Measurements from ENCODE around the gene NAT8L. TPM values are rescaled to one million over a fixed set of nuclear protein-coding genes. Genes with fewer than 3 reads are reported as not detected.
A peak's percentile ranks its signal among the peaks of the same experiment; 100 is the strongest.

NAT8L gene
- total and polyA plus RNA-seq, 7 donors, result under 0.01 to 2.4 (median 0.28) TPM; not detected in 2

DNA sequence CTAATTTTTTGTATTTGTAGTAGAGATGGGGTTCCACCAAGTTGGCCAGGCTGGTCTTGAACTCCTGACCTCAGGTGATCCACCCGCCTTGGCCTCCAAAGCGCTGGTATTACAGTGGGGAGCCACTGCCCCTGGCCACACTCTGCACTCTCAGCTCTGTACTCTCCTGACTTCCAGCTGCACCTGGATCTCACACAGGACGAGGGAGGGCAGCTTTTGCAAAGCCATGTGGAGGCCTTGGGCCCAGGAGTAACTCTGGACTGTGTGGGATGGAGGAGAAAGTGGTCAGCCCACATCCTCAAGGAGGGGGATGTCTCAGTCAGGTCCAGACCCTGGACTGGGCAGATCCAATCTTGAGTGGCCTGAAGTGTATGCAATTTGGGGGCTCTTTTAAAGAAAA lies 23.0 kb downstream of the NAT8L start:
- Histone ChIP-seq H3K4me3 (no peak overlapping the region), H3K27ac (no peak overlapping the region), H3K9me3 (no peaks in the 10 kb centered on the region), H3K27me3 (no peaks in the 10 kb centered on the region), H3K36me3 (no peaks in the 10 kb centered on the region), H3K4me1 (no peaks in the 10 kb centered on the region)
- 84 to 87% methylated on average over 3 of the region's 3 CpGs for WGBS, 2 donors
- TF ChIP-seq, protein P1, sequence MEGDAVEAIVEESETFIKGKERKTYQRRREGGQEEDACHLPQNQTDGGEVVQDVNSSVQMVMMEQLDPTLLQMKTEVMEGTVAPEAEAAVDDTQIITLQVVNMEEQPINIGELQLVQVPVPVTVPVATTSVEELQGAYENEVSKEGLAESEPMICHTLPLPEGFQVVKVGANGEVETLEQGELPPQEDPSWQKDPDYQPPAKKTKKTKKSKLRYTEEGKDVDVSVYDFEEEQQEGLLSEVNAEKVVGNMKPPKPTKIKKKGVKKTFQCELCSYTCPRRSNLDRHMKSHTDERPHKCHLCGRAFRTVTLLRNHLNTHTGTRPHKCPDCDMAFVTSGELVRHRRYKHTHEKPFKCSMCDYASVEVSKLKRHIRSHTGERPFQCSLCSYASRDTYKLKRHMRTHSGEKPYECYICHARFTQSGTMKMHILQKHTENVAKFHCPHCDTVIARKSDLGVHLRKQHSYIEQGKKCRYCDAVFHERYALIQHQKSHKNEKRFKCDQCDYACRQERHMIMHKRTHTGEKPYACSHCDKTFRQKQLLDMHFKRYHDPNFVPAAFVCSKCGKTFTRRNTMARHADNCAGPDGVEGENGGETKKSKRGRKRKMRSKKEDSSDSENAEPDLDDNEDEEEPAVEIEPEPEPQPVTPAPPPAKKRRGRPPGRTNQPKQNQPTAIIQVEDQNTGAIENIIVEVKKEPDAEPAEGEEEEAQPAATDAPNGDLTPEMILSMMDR (IDR thresholded peaks at IDR 0.05), result no peak
- no peak for TF ChIP-seq EP300 (IDR thresholded peaks at IDR 0.05)
- TF ChIP-seq POLR2A (IDR thresholded peaks at IDR 0.05), result no peak
- no peak for TF ChIP-seq POLR2AphosphoS5 (IDR thresholded peaks at IDR 0.05)
- peak; percentile 13 for DNase-seq
- intact Hi-C loops (cut with DNase I), result no loop called here

DNA sequence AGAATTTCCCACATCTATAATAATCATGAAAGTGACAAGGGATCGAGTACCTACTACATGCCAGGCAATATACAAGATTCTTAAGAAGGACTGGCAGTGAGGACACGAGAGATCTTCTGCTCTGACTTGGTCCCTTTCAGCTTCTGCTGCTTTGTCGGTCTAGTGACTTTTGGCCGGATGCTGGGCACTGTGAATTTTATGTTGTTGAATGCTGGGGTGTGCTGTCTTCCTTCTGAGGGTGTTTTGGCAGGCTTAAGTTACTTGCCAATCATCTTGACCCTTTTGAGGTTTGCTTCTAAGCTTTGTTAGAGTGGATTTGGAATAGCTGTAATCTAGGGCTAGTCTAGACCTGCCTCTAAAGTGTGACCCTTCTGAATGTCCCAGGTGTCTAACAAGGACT lies 23.5 kb downstream of the NAT8L start:
- Histone ChIP-seq H3K27me3 (no peaks in the 10 kb centered on the region), H3K4me1 (no peaks in the 10 kb centered on the region), H3K36me3 (no peaks in the 10 kb centered on the region), H3K4me3 (no peak overlapping the region), H3K9me3 (no peaks in the 10 kb centered on the region), H3K27ac (no peak overlapping the region)
- intact Hi-C loops (cut with DNase I), result no loop called here
- TF ChIP-seq POLR2A (IDR thresholded peaks at IDR 0.05) (no peak), POLR2AphosphoS5 (IDR thresholded peaks at IDR 0.05) (no peak), EP300 (IDR thresholded peaks at IDR 0.05) (no peak)
- TF ChIP-seq, protein P1 (IDR thresholded peaks at IDR 0.05), result no peak
- 85 to 90% methylated on average over 4 of the region's 4 CpGs for WGBS, 2 donors
- DNase-seq, result no peak

DNA sequence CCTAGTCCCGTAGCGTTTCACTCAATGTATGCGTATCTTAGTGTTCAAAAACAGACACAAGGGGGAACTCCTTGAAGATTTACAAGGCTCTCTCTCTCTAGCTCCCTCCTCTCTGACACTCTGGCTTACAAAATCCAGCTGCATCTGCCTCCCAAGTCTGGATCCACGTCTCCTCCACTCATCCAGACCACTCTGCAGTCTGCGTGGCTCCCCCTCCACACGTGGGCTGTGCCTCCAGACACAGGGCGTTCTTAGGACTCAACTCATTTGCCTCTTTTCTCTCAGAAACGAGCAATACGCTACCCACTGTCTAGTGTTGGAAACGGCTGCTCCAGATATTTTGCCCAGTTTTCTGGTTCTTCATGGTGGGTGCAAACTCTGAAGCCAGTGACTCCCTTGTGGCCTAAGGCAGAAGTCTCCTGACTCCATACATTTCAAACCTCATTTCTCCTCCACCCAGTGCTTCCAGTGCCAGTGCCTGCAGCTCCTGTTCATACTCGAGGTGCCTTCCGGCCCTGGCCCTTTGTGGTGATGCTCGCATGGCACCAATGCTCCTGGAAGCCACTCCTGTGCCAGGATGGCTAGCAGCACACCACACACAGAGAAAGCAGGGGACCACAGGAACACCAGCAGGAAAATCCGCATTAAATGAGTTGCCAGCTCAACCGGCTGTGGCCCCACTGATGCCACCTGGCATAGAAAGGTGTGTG lies 24.1 kb downstream of the NAT8L start:
- Histone ChIP-seq H3K27me3 (no peaks in the 10 kb centered on the region), H3K4me3 (no peak overlapping the region), H3K9me3 (no peaks in the 10 kb centered on the region), H3K36me3 (no peaks in the 10 kb centered on the region), H3K4me1 (no peaks in the 10 kb centered on the region), H3K27ac (no peak overlapping the region)
- intact Hi-C loops (cut with DNase I), result no loop called here
- WGBS, 2 donors, result 85 to 86% methylated on average over 15 of the region's 15 CpGs
- DNase-seq, result peak; percentile 15
- TF ChIP-seq POLR2AphosphoS5 (IDR thresholded peaks at IDR 0.05), result no peak
- TF ChIP-seq, protein P1 (IDR thresholded peaks at IDR 0.05), result no peak
- no peak for TF ChIP-seq EP300 (IDR thresholded peaks at IDR 0.05)
- no peak for TF ChIP-seq POLR2A (IDR thresholded peaks at IDR 0.05)

DNA sequence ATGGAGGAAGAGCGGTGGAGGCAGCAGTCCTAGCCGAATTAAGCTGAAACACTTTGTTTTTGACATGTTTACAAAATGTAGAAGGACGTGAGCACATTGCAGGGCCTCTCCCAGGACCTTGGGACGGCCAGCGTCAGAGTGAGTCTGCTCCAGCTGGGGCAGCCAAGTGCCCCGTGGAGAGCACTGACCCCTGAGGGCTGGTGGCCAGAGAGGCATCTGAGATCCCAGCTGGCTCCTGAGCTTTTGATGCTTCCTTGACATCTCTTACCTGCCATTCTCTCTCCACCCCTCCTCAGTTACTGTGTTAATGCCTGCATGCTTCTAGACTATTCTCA lies 24.7 kb downstream of the NAT8L start:
- 80 to 82% methylated on average over 6 of the region's 6 CpGs for WGBS, 2 donors

More for the DNA sequence above, 24.7 kb downstream of the NAT8L start:
- DNase-seq, result peak; percentile 10
- no peak for TF ChIP-seq POLR2A (IDR thresholded peaks at IDR 0.05)
- TF ChIP-seq POLR2AphosphoS5 (IDR thresholded peaks at IDR 0.05), result no peak
- TF ChIP-seq, protein P1 (IDR thresholded peaks at IDR 0.05), result no peak
- no peak for TF ChIP-seq EP300 (IDR thresholded peaks at IDR 0.05)
- intact Hi-C loops (cut with DNase I), result no loop called here
- H3K27me3 ChIP-seq, result no peaks in the 10 kb centered on the region
- no peaks in the 10 kb centered on the region for H3K4me1 ChIP-seq
- H3K9me3 ChIP-seq, result no peaks in the 10 kb centered on the region
- no peak overlapping the region for H3K4me3 ChIP-seq
- H3K27ac ChIP-seq, result no peak overlapping the region
- no peaks in the 10 kb centered on the region for H3K36me3 ChIP-seq

Data from sigmoid colon (tissue), 7 donors.